PC-3 (cell line): Measurements from ENCODE around the gene TMEM156. TPM values are rescaled to one million over a fixed set of nuclear protein-coding genes. Genes with fewer than 3 reads are reported as not detected.

Experiments used
- ATAC-seq: fragments of 200-7000 bp; cut with Tn5 transposase; 2 replicates; pipeline ENCODE4 v1.9.1; 2020; ENCODE audit warnings: mild to moderate bottlenecking, moderate library complexity
- BruUV-seq: library from RNA; stranded (reverse); fragments of 400-500 nt; replicated peaks from 2 replicates; lab custom pipeline; 2021; lab: Mats Ljungman, UMichigan
- CTCF ChIA-PET: fragments of 300-600 bp; sonication (Branson Sonifier 250); formaldehyde crosslinking; loops from one replicate; lab custom pipeline; 2022; ENCODE audit warnings: antibody characterized with exemption; lab: Charles Lee
- POLR2A ChIA-PET: fragments of 300-600 bp; sonication (Branson Sonifier 250); formaldehyde crosslinking; loops from one replicate; lab custom pipeline; 2022; ENCODE audit warnings: antibody characterized with exemption; ENCODE audit not compliant: unreplicated experiment; lab: Charles Lee
- DNase-seq: peaks from one replicate; pipeline ENCODE4 v3.0.0-alpha.2; 2015
- H2AFZ ChIP-seq: fragments of 300-600 bp; sonication (generic); 2 replicates; pipeline ENCODE4 v1.6.0; 2016; ENCODE audit warnings: antibody characterized with exemption, low read length
- H3F3A ChIP-seq: fragments of 300-600 bp; sonication (generic); one replicate; pipeline ENCODE4 v1.6.0; 2017; ENCODE audit warnings: antibody characterized with exemption, low read length, control low read depth, mild to moderate bottlenecking; ENCODE audit not compliant: unreplicated experiment
- H3K27ac ChIP-seq: fragments of 300-600 bp; sonication (generic); 2 replicates; pipeline ENCODE4 v1.5.1; 2016; ENCODE audit warnings: mild to moderate bottlenecking, low read length
- H3K27me3 ChIP-seq: fragments of 300-600 bp; sonication (generic); 2 replicates; pipeline ENCODE4 v1.6.1; 2016; ENCODE audit warnings: low read length, mixed read lengths
- H3K36me3 ChIP-seq: fragments of 300-600 bp; sonication (generic); 2 replicates; pipeline ENCODE4 v1.6.1; 2016; ENCODE audit warnings: low read depth, mixed run types, low read length, mixed read lengths
- H3K4me1 ChIP-seq: fragments of 300-600 bp; sonication (generic); 2 replicates; pipeline ENCODE4 v1.5.1; 2016; ENCODE audit warnings: low read length; ENCODE audit not compliant: insufficient read depth
- H3K4me2 ChIP-seq: fragments of 300-600 bp; sonication (generic); 2 replicates; pipeline ENCODE4 v1.6.0; 2016; ENCODE audit warnings: low read length
- H3K4me3 ChIP-seq: fragments of 300-600 bp; sonication (generic); 2 replicates; pipeline ENCODE4 v1.5.1; 2016; ENCODE audit warnings: mild to moderate bottlenecking, low read length, mixed read lengths
- H3K79me2 ChIP-seq: fragments of 300-600 bp; sonication (generic); 2 replicates; pipeline ENCODE4 v1.6.1; 2017; ENCODE audit warnings: low read length, mixed read lengths
- H3K9ac ChIP-seq: fragments of 300-600 bp; sonication (generic); 2 replicates; pipeline ENCODE4 v1.6.0; 2016; ENCODE audit warnings: mild to moderate bottlenecking, low read length
- H3K9me2 ChIP-seq: fragments of 300-600 bp; sonication (generic); replicated peaks from 2 replicates; pipeline ENCODE4 v1.6.1; 2016; ENCODE audit warnings: mixed run types, low read length, mixed read lengths
- H3K9me3 ChIP-seq: fragments of 300-600 bp; sonication (generic); 2 replicates; pipeline ENCODE4 v1.6.1; 2016; ENCODE audit warnings: low read length, mixed read lengths
- H4K20me1 ChIP-seq: fragments of 300-600 bp; sonication (generic); 2 replicates; pipeline ENCODE4 v1.6.1; 2016; ENCODE audit warnings: low read length, mixed read lengths
- EZH2 ChIP-seq: fragments of 300-600 bp; sonication (generic); IDR thresholded peaks from one replicate; pipeline ENCODE4 v1.6.1; 2017; ENCODE audit warnings: antibody characterized with exemption, mild to moderate bottlenecking, low read length; ENCODE audit not compliant: unreplicated experiment
- EZH2phosphoT487 ChIP-seq: fragments of 300-600 bp; sonication (generic); IDR thresholded peaks from 2 replicates; pipeline ENCODE4 v1.6.1; 2018; ENCODE audit warnings: mild to moderate bottlenecking, antibody characterized with exemption, low read length, borderline replicate concordance
- intact Hi-C: fragments of 100-400 bp; cut with micrococcal nuclease; formaldehyde crosslinking; loops from 2 replicates; pipeline ENCODE4 v1.9.0; 2023
- total RNA-seq: library from RNA; depleted of rRNA; stranded (reverse); fragments of >200 nt; gene quantifications from 2 replicates; pipeline ENCODE4 v1.2.3, GENCODE V29; 2014
- TF ChIP-seq, protein P1 (sequence below): fragments of 300-600 bp; sonication (generic); conservative IDR thresholded peaks from 2 replicates; pipeline ENCODE4 v1.5.1; 2017; ENCODE audit warnings: antibody characterized with exemption, low read depth, mild to moderate bottlenecking, low read length

Gene TMEM156
- total RNA-seq, 1 experiment from 2014 or later, result 41.5 TPM

GRCh38 chr4:38950734-38951133, 81.5 kb downstream of the TMEM156 start:
- Histone ChIP-seq H3K4me3 (no peak overlapping the region), H3K79me2 (no peaks in the 10 kb centered on the region), H3K9me3 (no peaks in the 10 kb centered on the region), H3K4me1 (peaks cover 21% of the 10 kb centered on the region), H4K20me1 (no peaks in the 10 kb centered on the region), H3K36me3 (no peaks in the 10 kb centered on the region), H3K4me2 (no peak overlapping the region), H3K27ac (no peak overlapping the region), H2AFZ (no peak overlapping the region), H3K9ac (no peak overlapping the region), H3K27me3 (no peaks in the 10 kb centered on the region), H3K9me2 (no peaks in the 10 kb centered on the region), H3F3A (no peaks in the 10 kb centered on the region)
- BruUV-seq, result no TSS peak
- ATAC-seq (no peak), DNase-seq (no peak)
- ChIA-PET POLR2A (no interaction called here), CTCF (no interaction called here)
- no peak for TF ChIP-seq EZH2
- no peak for TF ChIP-seq EZH2phosphoT487
- TF ChIP-seq, protein P1, sequence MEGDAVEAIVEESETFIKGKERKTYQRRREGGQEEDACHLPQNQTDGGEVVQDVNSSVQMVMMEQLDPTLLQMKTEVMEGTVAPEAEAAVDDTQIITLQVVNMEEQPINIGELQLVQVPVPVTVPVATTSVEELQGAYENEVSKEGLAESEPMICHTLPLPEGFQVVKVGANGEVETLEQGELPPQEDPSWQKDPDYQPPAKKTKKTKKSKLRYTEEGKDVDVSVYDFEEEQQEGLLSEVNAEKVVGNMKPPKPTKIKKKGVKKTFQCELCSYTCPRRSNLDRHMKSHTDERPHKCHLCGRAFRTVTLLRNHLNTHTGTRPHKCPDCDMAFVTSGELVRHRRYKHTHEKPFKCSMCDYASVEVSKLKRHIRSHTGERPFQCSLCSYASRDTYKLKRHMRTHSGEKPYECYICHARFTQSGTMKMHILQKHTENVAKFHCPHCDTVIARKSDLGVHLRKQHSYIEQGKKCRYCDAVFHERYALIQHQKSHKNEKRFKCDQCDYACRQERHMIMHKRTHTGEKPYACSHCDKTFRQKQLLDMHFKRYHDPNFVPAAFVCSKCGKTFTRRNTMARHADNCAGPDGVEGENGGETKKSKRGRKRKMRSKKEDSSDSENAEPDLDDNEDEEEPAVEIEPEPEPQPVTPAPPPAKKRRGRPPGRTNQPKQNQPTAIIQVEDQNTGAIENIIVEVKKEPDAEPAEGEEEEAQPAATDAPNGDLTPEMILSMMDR, result no peak
- intact Hi-C loops, result no loop called here

GRCh38 chr4:38950159-38950558, 82.0 kb downstream of the TMEM156 start:
- Histone ChIP-seq H3K27ac (peak overlapping the region; percentile 42; the same call in 1 of the 2 replicates), H4K20me1 (no peaks in the 10 kb centered on the region), H3K79me2 (no peaks in the 10 kb centered on the region), H2AFZ (no peak overlapping the region), H3K36me3 (no peaks in the 10 kb centered on the region), H3K4me2 (no peak overlapping the region), H3K9ac (no peak overlapping the region), H3K4me1 (peaks cover 21% of the 10 kb centered on the region), H3K27me3 (no peaks in the 10 kb centered on the region), H3K9me3 (no peaks in the 10 kb centered on the region), H3F3A (no peaks in the 10 kb centered on the region), H3K9me2 (no peaks in the 10 kb centered on the region), H3K4me3 (no peak overlapping the region)
- ChIA-PET CTCF (no interaction called here), POLR2A (no interaction called here)
- DNase-seq (no peak), ATAC-seq (no peak)
- TF ChIP-seq EZH2 (no peak), EZH2phosphoT487 (no peak)
- TF ChIP-seq, protein P1, result no peak
- intact Hi-C loops, result no loop called here
- no TSS peak for BruUV-seq

DNA sequence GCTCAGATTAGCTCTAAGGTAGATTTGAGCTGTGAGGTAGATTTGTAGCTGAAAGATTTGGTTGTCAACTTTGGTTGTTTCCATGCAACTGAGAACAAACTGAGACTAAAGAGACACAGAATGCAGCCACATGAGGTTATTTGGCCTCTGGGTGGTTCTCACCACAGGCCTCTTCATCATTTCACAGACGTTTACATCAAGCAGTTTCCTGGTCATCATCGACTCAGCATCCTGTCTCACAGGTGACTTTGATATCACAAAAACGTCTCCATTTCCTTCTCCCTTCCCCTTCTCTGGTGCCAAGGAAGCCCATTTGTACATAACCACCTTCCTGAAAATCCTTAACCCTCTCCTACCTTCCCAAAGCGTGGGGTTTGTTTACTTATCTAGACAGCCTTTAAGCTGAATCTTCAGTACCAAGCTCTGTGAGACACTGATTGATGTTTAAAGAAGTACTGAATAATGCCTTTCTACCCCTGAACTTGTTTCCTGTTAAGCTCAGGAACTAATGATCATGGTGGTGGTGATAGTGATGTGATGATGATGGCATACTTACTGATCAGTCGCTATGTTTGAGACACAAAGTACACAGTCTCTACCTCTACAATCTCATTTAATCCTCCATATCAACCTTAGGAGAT, 82.7 kb downstream of the TMEM156 start:
- H3K9ac ChIP-seq, result no peak overlapping the region
- H3K9me3 ChIP-seq, result no peaks in the 10 kb centered on the region
- H3K9me2 ChIP-seq, result no peaks in the 10 kb centered on the region
- H3K4me3 ChIP-seq, result no peak overlapping the region
- TF ChIP-seq EZH2 (no peak), EZH2phosphoT487 (no peak)
- TF ChIP-seq, protein P1, result no peak
- DNase-seq (peak; percentile 48), ATAC-seq (peak; percentile 48)
- CTCF ChIA-PET, result no interaction called here
- POLR2A ChIA-PET, result no interaction called here
- BruUV-seq, result no TSS peak
- no peaks in the 10 kb centered on the region for H4K20me1 ChIP-seq
- no peaks in the 10 kb centered on the region for H3F3A ChIP-seq
- peak overlapping the region; percentile 54 for H3K27ac ChIP-seq
- H3K27me3 ChIP-seq, result no peaks in the 10 kb centered on the region
- intact Hi-C loops, result no loop called here
- H2AFZ ChIP-seq, result peak overlapping the region; percentile 68
- H3K36me3 ChIP-seq, result no peaks in the 10 kb centered on the region
- peak overlapping the region; percentile 54; the same call in 1 of the 2 replicates for H3K4me2 ChIP-seq
- peaks cover 21% of the 10 kb centered on the region for H3K4me1 ChIP-seq
- H3K79me2 ChIP-seq, result no peaks in the 10 kb centered on the region
